Stimulated activated CD8-positive, alpha-beta memory T cell treated with anti-CD3 and anti-CD28 coated beads, Interleukin-15, amount 100 ng/mL, for 24 hours (primary cell): ENCODE data around the gene PRKCA.

Experiments used
- DNase-seq: peaks from one replicate; pipeline ENCODE4 v3.0.0-alpha.2; 2020; ENCODE audit warnings: low read depth

Gene PRKCA

GRCh38 chr17:66625311-66625767 lies 322.9 kb downstream of the PRKCA start:
- no peak for DNase-seq

GRCh38 chr17:66627985-66628384 lies 325.6 kb downstream of the PRKCA start:
- no peak for DNase-seq

- DNase-seq, result no peak
These were observed 327.3 kb downstream of the PRKCA start for GRCh38 chr17:66629762-66630161.

GRCh38 chr17:66630379-66630778 lies 328.0 kb downstream of the PRKCA start:
- DNase-seq, result no peak

GRCh38 chr17:66630828-66631472 lies 328.5 kb downstream of the PRKCA start:
- no peak for DNase-seq

- no peak for DNase-seq
These were observed 330.3 kb downstream of the PRKCA start for GRCh38 chr17:66632731-66633130.

- DNase-seq, result no peak
These were observed 331.0 kb downstream of the PRKCA start for GRCh38 chr17:66633317-66633965.

- no peak for DNase-seq
These were observed 331.8 kb downstream of the PRKCA start for GRCh38 chr17:66634193-66634592.

- no peak for DNase-seq
These were observed 333.1 kb downstream of the PRKCA start for GRCh38 chr17:66635386-66636045.

- DNase-seq, result no peak
These were observed 333.7 kb downstream of the PRKCA start for GRCh38 chr17:66636111-66636510.

GRCh38 chr17:66637491-66637890 lies 335.1 kb downstream of the PRKCA start:
- DNase-seq, result no peak

- no peak for DNase-seq
These were observed 336.5 kb downstream of the PRKCA start for GRCh38 chr17:66638707-66639479.

- DNase-seq, result no peak
These were observed 341.6 kb downstream of the PRKCA start for GRCh38 chr17:66643815-66644710.

GRCh38 chr17:66645259-66645658 lies 342.8 kb downstream of the PRKCA start:
- no peak for DNase-seq

- no peak for DNase-seq
These were observed 345.1 kb downstream of the PRKCA start for GRCh38 chr17:66647391-66647983.

GRCh38 chr17:66649818-66650543 lies 347.6 kb downstream of the PRKCA start:
- no peak for DNase-seq

- no peak for DNase-seq
These were observed 348.1 kb downstream of the PRKCA start for GRCh38 chr17:66650544-66650877.

- no peak for DNase-seq
These were observed 350.6 kb downstream of the PRKCA start for GRCh38 chr17:66652840-66653507.

GRCh38 chr17:66654106-66654740 lies 351.8 kb downstream of the PRKCA start:
- DNase-seq, result no peak
